Hepatocyte (in vitro differentiated cells): ENCODE data around the gene RBKS.

Experiments
- CTCF ChIP-seq: fragments of 200-600 bp; sonication (generic); IDR thresholded peaks from 2 replicates; pipeline ENCODE4 v1.5.1; 2016; ENCODE audit warnings: antibody characterized with exemption, mild to moderate bottlenecking; ENCODE audit not compliant: poor library complexity
- EZH2 ChIP-seq: fragments of 200-600 bp; sonication (generic); IDR thresholded peaks from 2 replicates; pipeline ENCODE4 v1.6.1; 2016; ENCODE audit warnings: antibody characterized with exemption, mild to moderate bottlenecking, borderline replicate concordance
- EZH2phosphoT487 ChIP-seq: fragments of 200-600 bp; sonication (generic); IDR thresholded peaks from one replicate; pipeline ENCODE4 v1.6.1; 2018; ENCODE audit warnings: antibody characterized with exemption, mild to moderate bottlenecking, low read depth, moderate library complexity; ENCODE audit not compliant: unreplicated experiment, severe bottlenecking

GRCh38 chr2:27751377-27751776 lies 138.8 kb downstream of the RBKS start:
- TF ChIP-seq CTCF, result no peak
- no peak for TF ChIP-seq EZH2
- no peak for TF ChIP-seq EZH2phosphoT487
